ENCODE results near the gene STAT5B. TPM values are rescaled to one million over a fixed set of nuclear protein-coding genes. Genes with fewer than 3 reads are reported as not detected.
"Not testable (repeated sequence)": the region's sequence is repeated elsewhere in the genome, so short reads cannot be mapped to it uniquely, and the experiment has no call there.

STAT5B gene
- total RNA-seq, 2 experiments from 2014 or later, result 112 to 116 TPM

DNA sequence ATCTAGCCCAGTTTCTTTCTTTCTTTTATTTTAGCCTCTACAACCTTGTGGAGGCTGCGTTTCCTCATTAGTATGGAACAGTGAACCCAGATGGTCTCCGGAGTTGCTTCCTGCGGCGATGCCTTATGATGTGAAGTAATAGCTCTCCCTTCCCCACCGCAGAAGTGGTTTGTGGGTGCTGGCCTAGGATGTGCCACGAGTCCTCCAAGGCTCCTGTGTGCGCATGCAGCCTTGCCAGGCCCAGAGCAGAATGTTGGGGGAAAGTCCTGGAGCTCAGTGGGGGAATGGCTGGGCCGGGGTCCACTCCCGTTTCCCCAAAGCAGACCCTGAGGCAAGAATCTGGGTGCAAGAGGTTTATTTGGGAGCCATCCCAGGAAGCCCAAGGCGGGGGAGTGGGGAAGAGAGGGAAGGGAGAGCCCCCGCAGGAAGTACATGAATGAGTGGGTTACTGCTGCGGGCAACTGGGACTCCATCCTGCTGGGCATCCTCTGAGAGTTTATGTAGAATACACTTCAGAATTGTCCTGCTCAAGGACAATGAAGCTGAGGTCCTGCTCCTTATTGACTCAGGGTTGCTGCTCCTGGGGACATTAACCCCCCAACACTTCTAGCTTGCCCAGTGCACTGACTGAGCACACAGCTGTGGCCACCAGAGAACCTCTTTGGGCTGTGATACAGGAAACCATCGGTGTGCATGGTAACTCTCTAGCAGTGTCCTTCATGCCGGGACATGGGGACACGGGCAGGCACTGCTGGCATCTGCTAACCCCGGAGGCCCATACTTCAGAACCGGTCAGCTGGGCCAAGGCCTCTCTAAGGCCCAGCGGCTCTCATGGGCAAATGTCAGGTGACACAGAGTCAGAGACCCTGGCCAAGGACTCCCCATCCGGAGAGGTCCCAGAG lies 87.2 kb downstream of the STAT5B start:
- DNase-seq (no peak), ATAC-seq (no peak)
- no peaks in the 10 kb centered on the region for H3K36me3 Mint-ChIP-seq
- H3K4me1 Mint-ChIP-seq, result peaks cover 26% of the 10 kb centered on the region
- H3K9me3 Mint-ChIP-seq (ENCODE audit: low read depth), result no peaks in the 10 kb centered on the region
- H3K27ac Mint-ChIP-seq, result no peak overlapping the region
- CTCF ChIA-PET, result interaction anchor here (0.8 to 2.6 kb wide), 4 partner anchors 9 to 328 kb away, joined by 3 to 16 read pairs (median 4); partner anchors contain the start of gene KCNH4
- H3K4me3 Mint-ChIP-seq, result no peak overlapping the region
- no peaks in the 10 kb centered on the region for H3K27me3 Mint-ChIP-seq

DNA sequence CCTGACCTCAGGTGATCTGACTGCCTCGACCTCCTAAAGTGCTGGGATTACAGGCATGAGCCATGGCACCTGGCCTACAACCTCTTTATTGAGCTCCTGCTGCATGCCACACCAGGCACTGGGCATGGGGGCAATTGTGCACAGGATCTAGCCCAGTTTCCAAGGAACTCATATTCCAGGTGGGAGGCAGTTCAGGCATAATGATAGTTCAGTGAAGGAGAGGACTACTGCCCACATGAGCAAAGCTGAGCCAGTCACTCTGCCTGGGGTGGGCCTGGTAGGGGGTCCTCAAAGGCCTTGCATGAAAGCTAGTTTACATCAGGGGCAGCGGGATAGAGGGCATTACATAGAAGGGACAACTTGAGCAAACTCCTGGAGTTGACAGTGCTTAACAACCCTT lies 88.4 kb downstream of the STAT5B start:
- Mint-ChIP-seq H3K27ac (no peak overlapping the region), H3K36me3 (no peaks in the 10 kb centered on the region), H3K4me3 (no peak overlapping the region), H3K27me3 (peaks cover 4% of the 10 kb centered on the region), H3K4me1 (peaks cover 25% of the 10 kb centered on the region), H3K9me3 (ENCODE audit: low read depth) (no peaks in the 10 kb centered on the region)
- no peak for ATAC-seq
- DNase-seq, result no peak
- CTCF ChIA-PET, result interaction anchor here (0.6 to 1.5 kb wide), 7 partner anchors 9 to 330 kb away, joined by 3 to 4 read pairs (median 3); no protein-coding TSS in a partner anchor

DNA sequence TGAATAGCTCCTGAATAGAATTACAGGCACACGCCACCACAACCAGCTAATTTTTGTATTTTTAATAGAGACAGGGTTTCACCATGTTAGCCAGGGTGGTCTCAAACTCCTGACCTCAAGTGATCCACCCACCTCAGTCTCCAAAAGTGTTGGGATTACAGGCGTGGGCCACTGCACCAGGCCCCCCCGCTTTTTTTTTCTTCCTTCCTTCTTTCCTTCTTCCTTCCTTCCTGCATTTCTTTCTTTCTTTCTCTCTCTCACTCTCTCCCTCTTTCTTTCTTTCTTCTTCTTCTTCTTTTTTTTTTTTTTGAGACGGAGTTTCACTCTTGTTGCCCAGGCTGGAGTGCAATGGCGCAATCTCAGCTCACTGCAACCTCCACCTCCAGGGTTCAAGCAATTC lies 90.0 kb downstream of the STAT5B start:
- not testable (repeated sequence) for H3K9me3 Mint-ChIP-seq (ENCODE audit: low read depth); ATAC-seq; H3K36me3 Mint-ChIP-seq; H3K4me3 Mint-ChIP-seq; DNase-seq; H3K27ac Mint-ChIP-seq
- peaks cover 34% of the 10 kb centered on the region for H3K4me1 Mint-ChIP-seq
- CTCF ChIA-PET, result interaction anchor here (0.7 to 1.1 kb wide), 2 partner anchors 8 to 13 kb away, joined by 3 read pairs; partner anchors contain the start of gene GHDC
- H3K27me3 Mint-ChIP-seq, result peaks cover 17% of the 10 kb centered on the region

DNA sequence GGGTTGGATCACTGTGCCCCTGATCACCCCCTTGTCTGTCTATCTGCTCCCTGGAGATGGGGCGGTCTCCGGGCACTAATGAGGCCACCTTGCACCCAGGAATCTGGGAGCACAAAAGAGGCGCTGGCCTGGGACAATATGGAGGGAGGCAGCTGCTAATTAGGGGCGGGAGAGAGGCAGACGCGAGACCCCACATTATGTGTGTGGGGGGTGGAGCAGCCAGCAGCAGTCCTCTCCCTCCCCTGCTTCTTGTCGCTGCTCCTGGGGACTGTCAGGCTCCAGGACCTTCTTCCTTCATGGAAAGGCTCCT lies 90.6 kb downstream of the STAT5B start:
- DNase-seq (no peak), ATAC-seq (no peak)
- Mint-ChIP-seq H3K4me1 (peaks cover 34% of the 10 kb centered on the region), H3K4me3 (no peak overlapping the region), H3K27ac (no peak overlapping the region), H3K9me3 (ENCODE audit: low read depth) (no peaks in the 10 kb centered on the region), H3K27me3 (peaks cover 17% of the 10 kb centered on the region), H3K36me3 (no peaks in the 10 kb centered on the region)
- CTCF ChIA-PET, result interaction anchor here (0.7 to 2.5 kb wide), 4 partner anchors 8 to 167 kb away, joined by 3 to 9 read pairs (median 4); partner anchors contain the start of genes DNAJC7 and GHDC

DNA sequence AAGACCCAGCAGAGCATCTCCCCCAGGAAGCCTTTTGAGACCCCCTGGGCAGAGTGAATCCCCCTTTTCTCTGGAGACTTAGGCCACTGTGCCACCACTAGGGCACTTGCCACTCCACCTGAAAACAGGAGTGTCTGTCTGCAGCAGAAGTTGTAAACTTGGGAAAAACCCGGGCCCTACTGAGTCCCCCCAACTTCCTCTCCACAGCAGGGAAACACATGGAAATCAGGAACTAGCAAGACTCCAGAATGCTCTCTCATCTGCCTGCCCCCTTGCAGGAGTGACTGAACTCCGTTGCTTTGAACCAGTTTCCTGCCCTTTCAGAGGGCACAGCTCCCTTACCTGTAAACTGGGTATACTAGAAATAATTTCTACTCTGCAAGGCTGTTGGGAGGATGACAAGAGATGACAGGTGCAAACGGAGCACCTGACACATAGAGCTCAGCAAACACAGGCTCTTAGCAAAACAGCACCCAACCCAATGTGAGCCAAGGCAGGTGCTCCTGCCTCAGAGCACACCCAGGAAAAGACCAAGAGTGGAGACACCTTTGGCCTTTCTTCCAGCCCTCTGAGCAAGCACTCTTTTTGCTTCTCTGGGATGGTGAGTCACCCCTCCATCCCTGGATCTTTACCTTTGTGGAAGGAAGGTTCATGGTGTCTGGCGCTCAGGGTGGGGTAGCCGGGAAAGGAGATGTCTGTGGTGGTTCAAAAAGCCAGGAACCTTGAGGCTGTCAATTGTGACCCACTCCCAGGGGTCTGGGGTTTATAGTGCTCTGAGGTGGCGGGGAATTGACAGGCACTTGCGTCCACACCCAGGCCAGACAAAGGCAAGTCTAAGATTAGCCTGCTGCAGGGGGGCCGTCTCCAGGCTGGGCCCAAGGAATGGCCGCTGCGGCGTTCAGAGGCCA lies 91.2 kb downstream of the STAT5B start, which contains the start of gene HCRT:
Gene HCRT (minus strand): TSS at position 740 of the 908 bp plus-strand sequence. CDS start 87 bp downstream, at position 653.
- Mint-ChIP-seq H3K27ac (peak within 1 kb of the TSS; percentile 73), H3K36me3 (no peaks in the 10 kb centered on the region), H3K27me3 (peaks cover 23% of the 10 kb centered on the region), H3K4me1 (peaks cover 37% of the 10 kb centered on the region), H3K4me3 (peak within 1 kb of the TSS; percentile 98), H3K9me3 (ENCODE audit: low read depth) (no peaks in the 10 kb centered on the region)
- DNase-seq, result no peak
- CTCF ChIA-PET, result interaction anchor here (0.5 to 5.2 kb wide), 16 partner anchors 7 to 335 kb away, joined by 3 to 29 read pairs (median 6); partner anchors contain the start of genes DNAJC7, GHDC and KAT2A
- no peak for ATAC-seq

DNA sequence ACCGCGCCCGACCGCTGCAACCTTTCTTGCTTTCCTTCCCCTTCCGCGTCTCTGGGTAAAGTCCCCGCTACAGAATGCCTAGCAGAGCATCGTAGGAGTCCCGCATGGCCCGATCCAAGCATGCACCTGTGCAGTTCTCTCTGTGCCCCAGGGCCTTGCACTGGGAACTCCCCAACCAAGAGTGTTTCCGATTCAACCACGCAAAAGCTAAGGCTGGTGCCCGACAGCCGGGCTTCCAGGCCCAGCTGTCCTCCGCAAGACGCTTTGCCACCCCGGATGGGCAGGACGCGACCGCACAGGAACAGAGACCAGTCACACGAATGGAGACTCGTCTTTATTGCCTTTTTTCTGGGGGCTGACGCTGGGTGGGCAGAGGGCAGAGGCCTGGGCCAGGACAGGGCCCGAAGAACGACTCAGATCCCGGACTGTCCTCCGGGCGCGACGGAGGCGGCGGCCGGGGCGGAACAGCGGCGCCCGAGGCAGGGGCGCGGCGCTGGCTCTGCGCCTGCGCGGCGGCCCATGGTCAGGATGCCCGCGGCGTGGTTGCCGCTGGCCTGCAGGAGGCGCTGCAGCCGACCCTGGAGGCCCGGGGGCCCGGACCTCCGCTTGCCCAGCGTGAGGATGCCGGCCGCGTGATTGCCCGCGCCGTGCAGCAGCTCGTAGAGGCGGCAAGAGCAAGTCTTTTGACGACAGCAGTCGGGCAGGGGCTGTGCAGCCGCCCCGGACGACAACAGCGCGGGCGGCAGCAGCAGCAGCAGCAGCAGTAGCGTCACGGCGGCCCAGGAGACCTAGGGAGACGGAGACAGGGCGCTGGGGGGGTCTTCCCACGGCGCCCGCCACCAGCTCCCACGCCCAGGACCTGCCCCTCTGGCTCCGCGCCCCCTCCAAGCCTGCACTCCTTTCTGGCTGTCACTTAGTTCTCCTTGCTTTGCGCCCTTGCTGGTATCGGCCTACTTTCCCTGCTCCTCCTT lies 92.2 kb downstream of the STAT5B start:
- Mint-ChIP-seq H3K4me3 (peak overlapping the region; percentile 98), H3K9me3 (ENCODE audit: low read depth) (no peaks in the 10 kb centered on the region), H3K27me3 (peaks cover 31% of the 10 kb centered on the region), H3K36me3 (no peaks in the 10 kb centered on the region), H3K4me1 (peaks cover 40% of the 10 kb centered on the region), H3K27ac (peak overlapping the region; percentile 79)
- peak; percentile 85 for DNase-seq
- CTCF ChIA-PET, result interaction anchor here (0.5 to 5.2 kb wide), 19 partner anchors 8 to 336 kb away, joined by 3 to 29 read pairs (median 4); partner anchors contain the start of genes CNP, DNAJC7, GHDC and KAT2A
- peak; percentile 80 for ATAC-seq

DNA sequence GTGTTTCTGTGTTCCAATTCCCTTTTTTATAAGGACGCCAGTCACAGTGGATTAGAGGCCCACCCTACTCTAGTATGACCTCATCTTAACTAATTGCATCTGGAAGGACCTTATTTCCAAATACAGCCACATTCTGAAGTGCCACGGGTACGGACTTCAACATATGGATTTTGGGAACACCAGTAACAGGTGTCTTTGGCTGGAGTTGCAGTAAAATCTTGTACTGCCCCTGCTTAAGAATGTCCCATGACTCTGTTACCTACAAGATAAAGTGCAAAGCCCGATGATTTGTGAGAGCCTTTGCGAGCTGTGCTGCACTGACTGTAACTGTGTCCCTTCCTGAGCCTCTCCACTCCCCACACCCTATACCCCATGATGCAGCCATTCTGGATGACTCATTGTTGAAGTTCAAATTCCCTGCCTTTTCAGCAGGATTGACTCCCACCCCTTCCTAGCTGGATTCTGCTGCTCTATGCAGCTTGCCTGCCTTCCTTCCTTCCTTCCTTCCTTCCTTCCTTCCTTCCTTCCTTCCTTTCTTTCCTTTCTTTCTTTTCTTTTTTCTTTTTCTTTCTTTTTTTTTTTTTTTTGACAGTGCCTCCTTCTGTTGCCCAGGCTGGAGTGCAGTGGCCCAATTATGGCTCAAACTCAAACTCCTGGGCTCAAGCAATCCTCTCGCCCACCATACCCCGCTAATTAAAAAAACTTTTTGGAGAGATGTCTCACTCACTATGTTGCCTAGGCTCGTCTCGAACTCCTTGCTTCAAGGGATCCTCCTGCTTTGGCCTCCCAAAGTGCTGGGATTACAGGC lies 93.1 kb downstream of the STAT5B start:
- Mint-ChIP-seq H3K9me3 (ENCODE audit: low read depth) (no peaks in the 10 kb centered on the region), H3K4me3 (peak overlapping the region; percentile 98), H3K27ac (peak overlapping the region; percentile 79), H3K27me3 (peaks cover 36% of the 10 kb centered on the region), H3K36me3 (no peaks in the 10 kb centered on the region), H3K4me1 (peaks cover 49% of the 10 kb centered on the region)
- DNase-seq, result no peak
- ATAC-seq, result no peak
- CTCF ChIA-PET, result interaction anchor here (1.0 to 5.2 kb wide), 12 partner anchors 11 to 223 kb away, joined by 3 to 29 read pairs (median 7); partner anchors contain the start of genes CNP, GHDC and KAT2A

DNA sequence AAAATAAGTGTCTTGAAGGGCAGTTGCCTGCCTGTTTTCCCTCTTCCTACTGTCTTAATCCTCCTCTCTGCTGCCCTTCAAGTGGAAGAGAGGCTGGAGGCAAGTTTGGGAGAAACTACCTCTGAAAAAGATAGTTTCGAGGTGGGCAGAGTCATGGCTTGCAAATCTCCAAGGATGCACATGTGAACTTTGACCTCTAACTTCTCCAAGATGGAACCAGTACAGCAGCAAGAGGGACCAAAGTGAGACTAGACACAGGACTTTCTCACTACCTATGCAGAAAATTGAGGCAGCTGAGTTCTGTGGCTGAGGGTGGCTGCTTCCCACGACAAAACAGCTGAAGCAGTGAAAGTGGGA lies 94.4 kb downstream of the STAT5B start:
- H3K36me3 Mint-ChIP-seq, result no peaks in the 10 kb centered on the region
- peaks cover 52% of the 10 kb centered on the region for H3K4me1 Mint-ChIP-seq
- H3K27me3 Mint-ChIP-seq, result peaks cover 36% of the 10 kb centered on the region
- H3K27ac Mint-ChIP-seq, result no peak overlapping the region
- CTCF ChIA-PET, result interaction anchor here (0.8 to 5.2 kb wide), 24 partner anchors 8 to 354 kb away, joined by 3 to 29 read pairs (median 4); partner anchors contain the start of genes CNP, DNAJC7, GHDC and KAT2A
- no peak overlapping the region for H3K4me3 Mint-ChIP-seq
- no peak for DNase-seq
- no peak for ATAC-seq
- H3K9me3 Mint-ChIP-seq (ENCODE audit: low read depth), result no peaks in the 10 kb centered on the region

DNA sequence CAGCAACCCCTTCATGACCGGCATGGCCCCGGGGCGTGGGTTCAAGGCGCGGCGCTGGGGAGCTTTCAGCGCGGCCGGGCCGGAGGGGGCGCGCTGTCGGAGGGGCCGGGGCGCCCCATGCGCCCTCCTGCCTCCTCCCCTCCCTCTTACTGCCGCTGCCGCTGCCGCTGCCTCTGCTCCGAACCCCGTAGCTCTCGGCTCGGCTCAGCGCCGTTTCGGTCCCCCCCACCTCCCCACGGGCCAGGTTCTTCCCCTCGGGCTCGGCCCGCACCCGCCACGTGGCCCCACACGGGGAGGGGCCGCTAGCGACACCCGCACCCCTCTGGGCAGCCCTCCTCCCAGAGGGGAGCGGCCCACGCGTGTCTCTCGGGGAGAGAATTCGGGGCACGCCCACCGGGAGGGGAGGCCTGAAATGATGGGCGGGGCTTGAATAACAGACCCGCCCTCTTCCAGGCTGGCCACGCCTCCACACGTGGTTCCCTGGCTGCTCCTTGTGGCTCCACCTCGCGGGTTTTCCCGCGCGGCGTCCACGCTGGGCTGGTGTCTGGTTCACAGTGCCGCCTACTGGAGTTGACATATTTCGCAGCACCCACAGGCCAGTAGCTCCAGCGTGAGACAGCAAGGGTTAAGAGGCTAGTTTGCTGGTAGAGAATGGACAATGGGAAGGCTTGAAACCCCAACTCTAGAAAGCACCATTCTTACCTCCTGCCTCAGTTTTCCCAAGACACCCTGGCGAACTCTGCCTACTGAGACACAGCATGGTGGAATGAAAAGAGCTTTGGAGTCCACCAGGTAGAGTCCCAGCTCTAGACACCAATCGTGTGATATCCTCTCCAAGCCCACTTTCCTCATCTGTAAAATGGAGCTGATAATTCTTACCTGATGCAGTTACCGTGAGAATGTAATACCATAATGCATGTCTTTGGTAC lies 95.0 kb downstream of the STAT5B start, which contains the start of gene KCNH4:
Gene KCNH4 (minus strand): TSS at position 221 of the 929 bp plus-strand sequence. CDS start 197 bp downstream, at position 24.
- peaks cover 36% of the 10 kb centered on the region for H3K27me3 Mint-ChIP-seq
- DNase-seq, result peak; percentile 91
- CTCF ChIA-PET, result interaction anchor here (0.7 to 5.2 kb wide), 28 partner anchors 9 to 354 kb away, joined by 3 to 29 read pairs (median 4); partner anchors contain the start of genes CNP, DNAJC7, GHDC and KAT2A
- no peaks in the 10 kb centered on the region for H3K36me3 Mint-ChIP-seq
- H3K9me3 Mint-ChIP-seq (ENCODE audit: low read depth), result no peaks in the 10 kb centered on the region
- peaks cover 52% of the 10 kb centered on the region for H3K4me1 Mint-ChIP-seq
- H3K27ac Mint-ChIP-seq, result no peak within 1 kb of the TSS
- peak; percentile 62 for ATAC-seq
- H3K4me3 Mint-ChIP-seq, result peak within 1 kb of the TSS; percentile 26

DNA sequence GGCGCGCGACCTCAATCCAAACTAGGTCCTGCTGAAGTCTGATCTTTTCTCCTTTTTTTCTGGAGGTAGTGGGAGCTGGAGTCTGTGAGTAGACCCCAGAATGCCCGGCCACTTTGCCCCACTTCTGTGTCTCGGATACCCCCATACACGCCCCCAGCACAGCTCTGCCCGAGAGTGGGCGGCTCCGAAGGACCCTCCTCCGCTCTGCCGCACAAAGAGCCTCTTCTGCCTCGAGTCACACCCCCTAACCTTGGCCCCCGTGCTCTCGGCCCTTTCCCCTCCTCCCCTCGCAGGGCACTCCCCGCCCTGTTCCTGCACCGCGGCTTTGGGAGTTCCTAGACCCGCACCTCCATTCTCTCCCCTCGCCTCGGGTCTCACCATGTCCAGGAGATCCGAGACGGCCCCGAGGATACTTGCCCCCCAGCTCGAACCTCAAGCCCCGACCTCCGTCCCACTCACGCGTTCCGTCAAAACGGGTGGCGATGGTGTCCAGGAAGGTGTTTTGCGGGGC lies 95.7 kb downstream of the STAT5B start:
- Mint-ChIP-seq H3K4me1 (peaks cover 52% of the 10 kb centered on the region), H3K27ac (no peak overlapping the region), H3K27me3 (peaks cover 36% of the 10 kb centered on the region), H3K9me3 (ENCODE audit: low read depth) (no peaks in the 10 kb centered on the region), H3K36me3 (no peaks in the 10 kb centered on the region), H3K4me3 (no peak overlapping the region)
- CTCF ChIA-PET, result interaction anchor here (0.7 to 5.2 kb wide), 14 partner anchors 10 to 355 kb away, joined by 3 to 29 read pairs (median 5); partner anchors contain the start of genes DNAJC7, GHDC, KAT2A and NKIRAS2
- ATAC-seq (no peak), DNase-seq (no peak)

Data from activated CD8-positive, alpha-beta memory T cell treated with anti-CD3 and anti-CD28 coated beads, Interleukin-2, amount 10 ng/mL, durations not matched to agents 7 days and 5 days (primary cell).